PC-9 (cell line): Measurements from ENCODE around the gene CFAP74. TPM values are rescaled to one million over a fixed set of nuclear protein-coding genes. Genes with fewer than 3 reads are reported as not detected.

Source experiments
- BruUV-seq: library from RNA; stranded (reverse); fragments of 400-500 nt; replicated peaks from 2 replicates; lab custom pipeline; 2021; lab: Mats Ljungman, UMichigan
- CTCF ChIA-PET: fragments of 300-600 bp; sonication (Branson Sonifier 250); formaldehyde crosslinking; loops from one replicate; lab custom pipeline; 2022; ENCODE audit warnings: antibody characterized with exemption; lab: Charles Lee
- POLR2A ChIA-PET: fragments of 300-600 bp; sonication (Branson Sonifier 250); formaldehyde crosslinking; loops from one replicate; lab custom pipeline; 2022; ENCODE audit warnings: antibody characterized with exemption; ENCODE audit not compliant: unreplicated experiment; lab: Charles Lee
- DNase-seq, 2 experiments: peaks; one replicate each; pipeline versions ENCODE4 v3.0.0 to v3.0.0-alpha.2; 2015 to 2022; ENCODE audit warnings: mixed read lengths in 1 of 2
- H2AFZ ChIP-seq: fragments of 200-600 bp; sonication (generic); 2 replicates; pipeline ENCODE4 v1.8.1; 2017; ENCODE audit warnings: antibody characterized with exemption
- H3F3A ChIP-seq: fragments of 200-600 bp; sonication (generic); 2 replicates; pipeline ENCODE4 v1.8.1; 2017; ENCODE audit warnings: antibody characterized with exemption, mild to moderate bottlenecking, low read depth; ENCODE audit not compliant: insufficient read depth
- H3K27ac ChIP-seq: fragments of 200-600 bp; sonication (generic); 2 replicates; pipeline ENCODE4 v1.6.1; 2016; ENCODE audit warnings: mixed run types
- H3K27me3 ChIP-seq: fragments of 200-600 bp; sonication (generic); 2 replicates; pipeline ENCODE4 v1.6.1; 2016; ENCODE audit warnings: low read depth, mixed run types; ENCODE audit not compliant: insufficient read depth
- H3K36me3 ChIP-seq: fragments of 200-600 bp; sonication (generic); 2 replicates; pipeline ENCODE4 v1.6.1; 2016; ENCODE audit warnings: low read depth, mixed run types
- H3K4me1 ChIP-seq: fragments of 200-600 bp; sonication (generic); replicated peaks from 2 replicates; pipeline ENCODE4 v1.6.1; 2016; ENCODE audit warnings: mixed run types; ENCODE audit not compliant: insufficient read depth
- H3K4me2 ChIP-seq: fragments of 200-600 bp; sonication (generic); 2 replicates; pipeline ENCODE4 v1.6.1; 2017; ENCODE audit warnings: mixed run types
- H3K4me3 ChIP-seq: fragments of 200-600 bp; sonication (generic); 2 replicates; pipeline ENCODE4 v1.6.1; 2016; ENCODE audit warnings: mixed run types
- H3K79me2 ChIP-seq: fragments of 200-600 bp; sonication (generic); 2 replicates; pipeline ENCODE4 v1.6.1; 2017; ENCODE audit warnings: low read depth, mixed run types
- H3K9me2 ChIP-seq: fragments of 200-600 bp; sonication (generic); 2 replicates; pipeline ENCODE4 v1.8.1; 2017; ENCODE audit warnings: mild to moderate bottlenecking; ENCODE audit not compliant: insufficient read depth
- H3K9me3 ChIP-seq: fragments of 200-600 bp; sonication (generic); 2 replicates; pipeline ENCODE4 v1.8.1; 2016; ENCODE audit warnings: low read depth; ENCODE audit not compliant: insufficient read depth
- H4K20me1 ChIP-seq: fragments of 200-600 bp; sonication (generic); 2 replicates; pipeline ENCODE4 v1.8.1; 2017; ENCODE audit not compliant: insufficient read depth
- EZH2 ChIP-seq: fragments of 200-600 bp; sonication (generic); IDR thresholded peaks from 2 replicates; pipeline ENCODE4 v1.8.0; 2017; ENCODE audit warnings: antibody characterized with exemption, low read depth
- intact Hi-C: fragments of 100-400 bp; cut with micrococcal nuclease; formaldehyde crosslinking; loops from one replicate; pipeline ENCODE4 v1.10.0; 2022; ENCODE audit not compliant: unreplicated experiment
- total RNA-seq: library from RNA; stranded (reverse); gene quantifications from 2 replicates; pipeline ENCODE4 v1.2.3, GENCODE V29; 2021
- TF ChIP-seq, protein P1 (sequence below): fragments of 200-600 bp; sonication (generic); conservative IDR thresholded peaks from 2 replicates; pipeline ENCODE4 v1.6.1; 2017; ENCODE audit warnings: mixed run types, antibody characterized with exemption, mild to moderate bottlenecking, moderate library complexity

CFAP74 gene
- total RNA-seq, 1 experiment from 2014 or later, result 2.8 TPM

DNA sequence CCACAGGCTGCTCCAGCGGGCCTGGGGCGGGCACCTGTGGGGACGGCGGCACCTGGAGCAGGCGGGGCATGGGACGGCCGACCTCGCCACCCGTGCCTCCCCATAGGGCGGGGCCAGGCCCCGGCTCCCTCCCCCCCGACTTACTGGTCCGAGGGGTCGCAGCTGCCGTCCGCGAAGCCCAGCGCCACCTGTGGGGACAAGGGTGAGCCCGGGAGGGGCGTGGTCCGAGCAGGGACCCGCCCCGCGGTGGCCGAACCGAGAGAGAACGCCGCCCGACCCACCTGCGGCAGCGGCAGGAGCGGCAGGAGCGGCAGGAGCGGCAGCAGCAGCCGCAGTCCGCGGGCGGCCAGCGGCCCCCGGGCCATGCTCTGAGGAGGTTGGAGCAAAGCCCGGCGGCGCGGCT lies 84.7 kb downstream of the CFAP74 start, which contains the start of gene TMEM52:
TMEM52 (minus strand) TSS at position 379 of the 403 bp plus-strand sequence; CDS start at position 365, 14 bp downstream.
- BruUV-seq, result no TSS peak
- H4K20me1 ChIP-seq, result no peaks in the 10 kb centered on the region
- H3K9me2 ChIP-seq, result no peaks in the 10 kb centered on the region
- H3K27ac ChIP-seq, result no peak within 1 kb of the TSS
- H3K27me3 ChIP-seq, result no peaks in the 10 kb centered on the region
- intact Hi-C loops, result loop anchor here (2.0 kb wide), 1 partner anchor 216 kb away; no protein-coding TSS in a partner anchor
- peak within 1 kb of the TSS; percentile 86 for H2AFZ ChIP-seq
- DNase-seq, result peak in 1 of 2 experiments; percentile 48
- TF ChIP-seq, protein P1, sequence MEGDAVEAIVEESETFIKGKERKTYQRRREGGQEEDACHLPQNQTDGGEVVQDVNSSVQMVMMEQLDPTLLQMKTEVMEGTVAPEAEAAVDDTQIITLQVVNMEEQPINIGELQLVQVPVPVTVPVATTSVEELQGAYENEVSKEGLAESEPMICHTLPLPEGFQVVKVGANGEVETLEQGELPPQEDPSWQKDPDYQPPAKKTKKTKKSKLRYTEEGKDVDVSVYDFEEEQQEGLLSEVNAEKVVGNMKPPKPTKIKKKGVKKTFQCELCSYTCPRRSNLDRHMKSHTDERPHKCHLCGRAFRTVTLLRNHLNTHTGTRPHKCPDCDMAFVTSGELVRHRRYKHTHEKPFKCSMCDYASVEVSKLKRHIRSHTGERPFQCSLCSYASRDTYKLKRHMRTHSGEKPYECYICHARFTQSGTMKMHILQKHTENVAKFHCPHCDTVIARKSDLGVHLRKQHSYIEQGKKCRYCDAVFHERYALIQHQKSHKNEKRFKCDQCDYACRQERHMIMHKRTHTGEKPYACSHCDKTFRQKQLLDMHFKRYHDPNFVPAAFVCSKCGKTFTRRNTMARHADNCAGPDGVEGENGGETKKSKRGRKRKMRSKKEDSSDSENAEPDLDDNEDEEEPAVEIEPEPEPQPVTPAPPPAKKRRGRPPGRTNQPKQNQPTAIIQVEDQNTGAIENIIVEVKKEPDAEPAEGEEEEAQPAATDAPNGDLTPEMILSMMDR, result no peak
- no peak for TF ChIP-seq EZH2
- H3K36me3 ChIP-seq, result no peaks in the 10 kb centered on the region
- H3K4me2 ChIP-seq, result peak within 1 kb of the TSS; percentile 89
- H3F3A ChIP-seq, result peaks cover 6% of the 10 kb centered on the region; the same call in 1 of the 2 replicates
- H3K4me3 ChIP-seq, result peak within 1 kb of the TSS; percentile 78
- H3K9me3 ChIP-seq, result no peaks in the 10 kb centered on the region
- no peaks in the 10 kb centered on the region for H3K79me2 ChIP-seq
- ChIA-PET CTCF (interaction anchor here (0.5 kb wide), 1 partner anchor 10 kb away, joined by 8 read pairs; no protein-coding TSS in a partner anchor), POLR2A (no interaction called here)
- peaks cover 9% of the 10 kb centered on the region; the same call in 1 of the 2 replicates for H3K4me1 ChIP-seq

DNA sequence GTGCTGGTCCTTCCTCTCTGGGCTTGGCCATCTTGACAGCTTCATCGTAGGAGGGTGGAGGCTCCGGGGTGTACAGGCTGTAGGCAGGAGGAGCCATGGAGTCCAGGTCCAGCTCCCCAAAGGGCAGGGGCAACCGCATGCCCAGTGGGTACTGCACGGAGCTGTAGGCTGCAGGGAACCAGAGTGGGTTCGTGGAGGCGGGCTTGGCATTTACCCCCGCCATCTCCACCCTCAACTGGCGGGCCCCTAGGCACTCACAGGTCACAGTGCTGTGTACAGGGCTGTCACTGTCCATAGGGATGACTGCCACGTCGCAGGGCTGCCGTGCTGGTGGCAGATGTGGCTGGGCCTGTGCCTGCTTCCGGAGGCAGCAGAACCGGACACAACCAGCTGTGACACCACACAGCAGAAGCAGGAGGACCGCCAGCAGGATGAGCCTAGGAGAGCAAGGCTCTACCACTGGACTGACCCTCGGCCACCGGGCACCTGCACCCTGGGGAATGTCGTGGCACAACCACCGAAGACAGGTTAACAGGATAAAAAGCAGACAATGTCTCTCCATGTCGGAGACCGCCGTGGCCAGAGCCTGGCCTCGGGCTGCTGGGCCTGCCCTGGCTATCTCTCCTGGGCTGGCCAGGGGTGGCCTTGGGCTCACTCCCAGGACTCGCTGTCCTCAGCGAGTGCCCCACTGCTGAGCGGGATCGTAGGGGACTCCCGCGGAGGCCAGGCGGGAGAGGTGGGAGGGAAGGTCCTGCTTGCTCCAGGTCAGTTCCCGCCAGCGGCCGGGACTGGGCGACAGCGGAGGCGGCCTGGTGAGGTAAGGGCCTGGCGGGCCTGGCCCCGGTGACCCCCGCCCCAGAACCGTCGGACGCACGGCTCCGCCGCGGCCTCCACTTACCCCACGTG lies 85.3 kb downstream of the CFAP74 start:
- H3K4me2 ChIP-seq, result peak overlapping the region; percentile 89
- H3K27ac ChIP-seq, result no peak overlapping the region
- peaks cover 9% of the 10 kb centered on the region; the same call in 1 of the 2 replicates for H3K4me1 ChIP-seq
- peak overlapping the region; percentile 78 for H3K4me3 ChIP-seq
- TF ChIP-seq, protein P1, result no peak
- no peak for TF ChIP-seq EZH2
- H3K27me3 ChIP-seq, result no peaks in the 10 kb centered on the region
- CTCF ChIA-PET, result no interaction called here
- H3K36me3 ChIP-seq, result no peaks in the 10 kb centered on the region
- no peak for DNase-seq
- H2AFZ ChIP-seq, result peak overlapping the region; percentile 86; the same call in 1 of the 2 replicates
- POLR2A ChIA-PET, result no interaction called here
- TSS peak; percentile 60 for BruUV-seq
- no peaks in the 10 kb centered on the region for H3K79me2 ChIP-seq
- no peaks in the 10 kb centered on the region for H4K20me1 ChIP-seq
- no peaks in the 10 kb centered on the region for H3K9me3 ChIP-seq
- H3F3A ChIP-seq, result peaks cover 6% of the 10 kb centered on the region; the same call in 1 of the 2 replicates
- intact Hi-C loops, result loop anchor here (2.0 kb wide), 1 partner anchor 217 kb away; no protein-coding TSS in a partner anchor
- H3K9me2 ChIP-seq, result no peaks in the 10 kb centered on the region

DNA sequence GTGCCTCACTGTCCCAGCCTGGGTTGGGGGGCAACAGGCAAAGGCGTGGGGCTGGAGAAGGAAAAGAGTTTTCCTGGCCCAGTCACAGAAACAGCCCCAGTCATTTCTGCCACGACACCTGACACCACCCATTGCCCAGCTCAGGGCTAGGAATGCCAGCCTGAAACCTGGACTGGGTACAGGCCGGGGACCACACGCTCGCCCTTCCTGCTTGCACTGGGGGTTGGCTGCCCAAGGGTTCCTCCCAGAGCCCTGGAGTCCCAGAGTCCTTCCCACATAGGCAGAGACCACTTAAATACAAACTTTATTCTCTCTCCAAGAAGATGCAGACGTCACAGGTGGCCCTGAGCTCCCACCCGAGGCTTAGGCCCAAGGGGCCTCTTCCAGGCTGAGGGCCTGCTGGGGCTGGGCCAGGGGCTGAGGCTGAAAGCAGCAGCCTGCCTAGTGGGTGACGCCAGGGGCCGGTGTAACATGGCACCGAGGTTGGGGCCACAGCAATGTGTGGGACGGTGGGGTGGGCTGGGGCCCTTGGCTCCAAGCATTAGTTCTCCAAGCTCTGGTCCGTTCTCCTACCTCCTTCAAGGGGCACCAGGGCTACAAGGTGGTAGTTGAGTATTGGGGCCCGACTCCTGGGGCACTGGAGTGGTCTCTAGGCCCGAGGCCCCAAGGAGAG lies 86.1 kb downstream of the CFAP74 start:
- CTCF ChIA-PET, result no interaction called here
- H3K27ac ChIP-seq, result no peak overlapping the region
- no TSS peak for BruUV-seq

More for the DNA sequence above, 86.1 kb downstream of the CFAP74 start:
- no peaks in the 10 kb centered on the region for H3K27me3 ChIP-seq
- H3K4me2 ChIP-seq, result no peak overlapping the region
- no peaks in the 10 kb centered on the region for H3K9me3 ChIP-seq
- no peak overlapping the region for H3K4me3 ChIP-seq
- TF ChIP-seq, protein P1, result no peak
- TF ChIP-seq EZH2, result no peak
- intact Hi-C loops, result no loop called here
- no peak overlapping the region for H2AFZ ChIP-seq
- peaks cover 6% of the 10 kb centered on the region; the same call in 1 of the 2 replicates for H3F3A ChIP-seq
- no peaks in the 10 kb centered on the region for H4K20me1 ChIP-seq
- no peak for DNase-seq
- H3K36me3 ChIP-seq, result no peaks in the 10 kb centered on the region
- POLR2A ChIA-PET, result no interaction called here
- peaks cover 9% of the 10 kb centered on the region; the same call in 1 of the 2 replicates for H3K4me1 ChIP-seq
- no peaks in the 10 kb centered on the region for H3K9me2 ChIP-seq
- no peaks in the 10 kb centered on the region for H3K79me2 ChIP-seq
